GM19238 (cell line): ENCODE data around the gene TOR2A.

Source experiments
- DNase-seq: peaks from one replicate; pipeline ENCODE4 v3.0.0; 2011; ENCODE audit warnings: low spot score; ENCODE audit not compliant: insufficient read length

Gene TOR2A

GRCh38 chr9:127744398-127745110 lies 9.5 kb upstream of the TOR2A start:
- DNase-seq, result no peak

- no peak for DNase-seq
Measured at GRCh38 chr9:127742435-127743088, 7.5 kb upstream of the TOR2A start.

GRCh38 chr9:127741831-127742434 lies 6.8 kb upstream of the TOR2A start:
- no peak for DNase-seq

- DNase-seq, result no peak
Measured at GRCh38 chr9:127739614-127740330, 4.7 kb upstream of the TOR2A start.

- DNase-seq, result no peak
Measured at GRCh38 chr9:127738666-127739065, 3.6 kb upstream of the TOR2A start.

- DNase-seq, result no peak
Measured at GRCh38 chr9:127735530-127736185, 564 bp upstream of the TOR2A start.

GRCh38 chr9:127734247-127734746 lies 797 bp downstream of the TOR2A start:
- DNase-seq, result no peak

- no peak for DNase-seq
Measured at GRCh38 chr9:127733614-127734013, 1.5 kb downstream of the TOR2A start.

- DNase-seq, result no peak
Measured at GRCh38 chr9:127732444-127732843, 2.6 kb downstream of the TOR2A start.

- DNase-seq, result no peak
Measured at GRCh38 chr9:127731938-127732337, 3.2 kb downstream of the TOR2A start.

GRCh38 chr9:127730799-127731410 lies 4.2 kb downstream of the TOR2A start:
- DNase-seq, result no peak

- no peak for DNase-seq
Measured at GRCh38 chr9:127730262-127730661, 4.8 kb downstream of the TOR2A start.

- DNase-seq, result no peak
Measured at GRCh38 chr9:127729522-127730256, 5.4 kb downstream of the TOR2A start.

- no peak for DNase-seq
Measured at GRCh38 chr9:127728808-127729207, 6.3 kb downstream of the TOR2A start.

- DNase-seq, result no peak
Measured at GRCh38 chr9:127726871-127727270, 8.2 kb downstream of the TOR2A start.

GRCh38 chr9:127724012-127724411 lies 11.1 kb downstream of the TOR2A start:
- no peak for DNase-seq

- DNase-seq, result no peak
Measured at GRCh38 chr9:127723444-127723843, 11.7 kb downstream of the TOR2A start.

GRCh38 chr9:127723013-127723412 lies 12.1 kb downstream of the TOR2A start:
- no peak for DNase-seq

- DNase-seq, result no peak
Measured at GRCh38 chr9:127722055-127722745, 12.9 kb downstream of the TOR2A start.

- no peak for DNase-seq
Measured at GRCh38 chr9:127721391-127721821, 13.7 kb downstream of the TOR2A start.
